Measurements from ENCODE around the gene ULK4.
"Not testable (repeated sequence)": the region's sequence is repeated elsewhere in the genome, so short reads cannot be mapped to it uniquely, and the experiment has no call there.

Gene ULK4

GRCh38 chr3:41683666-41684350 is 278.1 kb downstream of the ULK4 start:
- peak; percentile 64 for DNase-seq

GRCh38 chr3:41682996-41683395 is 278.9 kb downstream of the ULK4 start:
- peak; percentile 90 for DNase-seq

GRCh38 chr3:41682382-41682781 is 279.5 kb downstream of the ULK4 start:
- DNase-seq, result peak; percentile 1

GRCh38 chr3:41681479-41681878 is 280.4 kb downstream of the ULK4 start:
- DNase-seq, result peak; percentile 96

- no peak for DNase-seq
Observed at GRCh38 chr3:41679374-41679773, 282.5 kb downstream of the ULK4 start.

GRCh38 chr3:41675102-41675501 is 286.8 kb downstream of the ULK4 start:
- DNase-seq, result not testable (repeated sequence)

DNA sequence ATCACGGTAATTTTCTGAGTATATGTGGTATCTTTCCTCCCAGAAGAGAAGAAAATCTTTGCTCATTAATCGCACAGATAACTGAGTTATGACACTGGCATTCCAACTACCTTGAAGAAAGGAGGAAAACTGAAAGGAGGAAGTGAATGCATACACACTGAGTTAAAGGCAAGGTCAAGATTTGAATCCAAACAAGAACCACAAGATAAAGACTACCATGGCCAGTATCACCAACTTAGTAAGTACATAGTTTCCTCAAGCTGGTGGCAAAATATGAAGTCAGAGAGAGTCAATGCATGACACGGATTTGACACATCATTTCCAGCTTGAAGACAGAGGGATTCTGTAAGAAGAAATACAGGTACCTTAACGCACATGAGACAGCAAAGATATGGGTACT is 287.5 kb downstream of the ULK4 start:
- DNase-seq, result peak; percentile 23

DNA sequence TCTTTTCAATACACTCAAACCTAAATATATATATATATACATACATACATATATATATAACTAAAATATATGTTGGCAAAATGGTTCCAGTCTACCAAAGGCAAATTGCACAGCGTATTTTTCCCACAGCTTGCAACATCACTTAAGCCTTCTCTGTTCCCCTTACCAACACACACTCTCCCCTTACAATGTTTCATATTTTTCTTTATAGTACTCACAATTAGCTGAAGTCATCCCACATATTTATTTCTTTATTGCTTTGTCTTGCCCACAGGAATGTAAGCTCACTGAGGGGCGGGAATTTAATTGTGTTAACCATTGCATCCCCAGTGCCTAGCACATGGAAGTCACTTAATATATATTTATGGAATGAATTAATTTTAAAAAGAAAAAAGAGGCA is 288.3 kb downstream of the ULK4 start:
- peak; percentile 64 for DNase-seq

GRCh38 chr3:41668379-41668778 is 293.5 kb downstream of the ULK4 start:
- no peak for DNase-seq

DNA sequence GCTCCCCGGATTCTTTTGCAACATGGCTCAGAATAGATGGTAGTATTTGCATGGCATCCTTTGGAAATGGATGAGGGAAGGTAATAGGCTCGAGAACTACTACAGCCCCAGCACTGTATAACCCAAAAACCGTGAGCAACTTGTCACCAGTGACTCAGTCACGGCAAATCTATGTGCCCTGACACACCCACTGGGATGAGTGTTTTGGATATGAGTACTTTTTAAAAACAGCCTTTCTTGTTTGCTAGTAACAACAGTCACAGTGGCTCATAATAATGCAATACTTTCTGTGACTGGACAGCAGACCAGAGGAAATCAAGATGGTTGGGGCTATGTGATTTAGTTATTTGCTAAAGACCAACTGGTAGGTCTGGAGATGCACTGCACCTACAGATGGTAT is 299.6 kb downstream of the ULK4 start:
- peak; percentile 30 for DNase-seq

DNA sequence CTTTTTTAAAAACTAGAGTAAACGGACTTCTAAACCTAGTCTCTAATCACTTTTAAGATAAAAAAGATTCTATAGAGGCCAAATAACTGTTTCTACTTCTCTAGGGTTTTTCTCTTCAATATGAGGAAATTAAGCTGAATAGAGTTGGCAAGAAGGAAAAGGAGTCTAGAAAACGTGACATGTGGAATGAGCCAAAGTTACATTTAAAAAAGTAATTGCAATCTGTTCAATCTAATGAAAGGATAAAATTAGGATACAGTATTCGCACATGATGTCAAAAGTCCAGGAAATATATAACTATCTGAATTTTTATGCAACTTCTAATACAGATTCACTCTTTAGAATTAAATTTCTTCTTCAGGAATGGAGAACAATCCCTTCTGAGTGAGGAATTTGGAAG is 300.1 kb downstream of the ULK4 start:
- no peak for DNase-seq

DNA sequence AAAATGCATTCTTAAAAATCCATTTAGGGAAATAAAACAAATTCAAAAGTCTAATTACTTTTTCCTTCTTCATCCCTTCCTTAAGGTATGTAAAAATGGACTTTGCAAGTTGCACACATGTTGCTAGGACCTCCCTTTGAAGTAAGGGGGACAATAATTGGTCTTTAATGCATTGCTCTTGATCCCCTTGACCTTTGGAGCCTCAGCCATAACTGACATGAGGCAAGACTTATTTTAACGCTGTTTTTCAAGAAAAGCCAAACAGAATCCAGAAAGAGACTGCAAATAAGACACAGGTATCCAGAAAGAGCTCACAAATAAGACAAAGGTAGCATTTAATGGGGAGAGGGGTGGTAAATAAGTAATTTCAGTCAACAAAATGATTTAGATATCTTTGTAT is 301.4 kb downstream of the ULK4 start:
- DNase-seq, result no peak

DNA sequence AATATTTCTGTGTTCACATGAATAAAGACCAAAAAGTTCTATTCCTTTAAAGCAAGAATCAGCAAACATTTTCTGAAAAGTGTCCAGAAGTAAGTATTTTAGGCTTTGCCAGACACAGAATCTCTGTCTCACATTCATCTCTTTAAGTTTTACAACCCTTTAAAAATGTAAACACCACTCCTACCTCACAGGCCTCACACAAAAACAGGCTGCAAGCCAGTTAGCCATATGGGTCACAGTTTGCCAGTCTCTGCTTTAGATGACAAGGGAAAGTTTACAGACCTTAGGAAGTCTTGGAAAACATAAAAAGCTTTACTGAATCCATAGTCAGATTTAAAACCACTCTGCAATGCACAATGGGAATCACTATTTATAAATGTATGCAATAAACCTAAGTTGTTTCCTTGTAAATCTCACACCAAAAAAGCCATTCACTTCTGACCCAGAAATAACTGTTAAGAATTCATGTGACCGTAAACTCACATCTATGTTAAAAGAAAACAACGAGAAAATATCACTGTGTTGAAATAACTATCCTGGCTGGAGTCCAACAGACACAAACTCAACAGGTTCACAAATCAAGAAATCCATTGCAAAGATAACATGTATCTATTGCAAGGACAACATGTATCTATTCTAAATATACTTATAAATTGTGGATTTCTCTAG is 308.2 kb downstream of the ULK4 start:
- DNase-seq, result no peak

GRCh38 chr3:41652931-41653330 is 309.0 kb downstream of the ULK4 start:
- peak; percentile 81 for DNase-seq

DNA sequence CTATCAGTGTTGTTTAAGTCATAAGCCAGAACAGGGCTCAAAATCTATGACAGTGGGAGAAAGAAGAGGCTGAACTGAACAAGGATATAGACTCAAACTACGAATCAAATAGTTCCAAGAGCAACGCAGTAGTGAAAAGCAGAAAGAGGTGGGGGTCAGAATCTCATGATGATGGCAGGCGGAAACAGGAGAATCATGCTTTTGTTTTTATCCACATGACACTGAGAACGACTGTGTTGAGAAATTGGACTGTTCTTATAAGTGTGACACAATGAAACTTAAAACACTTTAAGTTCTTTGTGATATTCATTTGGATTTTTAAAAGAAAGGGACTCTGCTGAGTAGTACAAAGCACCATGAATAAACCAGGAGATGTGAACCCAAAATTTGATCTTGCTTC is 309.4 kb downstream of the ULK4 start:
- DNase-seq, result no peak

GRCh38 chr3:41651718-41652117 is 310.2 kb downstream of the ULK4 start:
- no peak for DNase-seq

DNA sequence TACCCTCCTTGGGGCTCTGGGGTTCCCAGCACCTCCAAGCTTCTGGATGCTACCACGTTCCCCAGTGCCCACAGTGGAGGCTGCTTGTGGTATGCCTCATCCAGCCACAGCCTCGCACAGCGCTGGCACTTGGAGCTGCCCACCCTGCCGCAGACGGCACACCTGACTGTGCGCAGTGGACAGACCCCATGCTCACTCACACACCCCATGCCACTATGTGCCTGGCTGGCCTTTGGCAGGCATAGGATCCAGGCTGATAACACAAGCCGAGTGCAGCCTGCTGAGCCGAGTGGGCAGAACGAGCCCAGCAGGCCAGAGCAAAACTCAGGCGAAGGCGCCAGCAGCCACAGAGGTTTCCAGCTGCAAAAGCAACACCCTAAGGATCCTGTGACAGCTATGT is 311.5 kb downstream of the ULK4 start:
- DNase-seq, result no peak

DNA sequence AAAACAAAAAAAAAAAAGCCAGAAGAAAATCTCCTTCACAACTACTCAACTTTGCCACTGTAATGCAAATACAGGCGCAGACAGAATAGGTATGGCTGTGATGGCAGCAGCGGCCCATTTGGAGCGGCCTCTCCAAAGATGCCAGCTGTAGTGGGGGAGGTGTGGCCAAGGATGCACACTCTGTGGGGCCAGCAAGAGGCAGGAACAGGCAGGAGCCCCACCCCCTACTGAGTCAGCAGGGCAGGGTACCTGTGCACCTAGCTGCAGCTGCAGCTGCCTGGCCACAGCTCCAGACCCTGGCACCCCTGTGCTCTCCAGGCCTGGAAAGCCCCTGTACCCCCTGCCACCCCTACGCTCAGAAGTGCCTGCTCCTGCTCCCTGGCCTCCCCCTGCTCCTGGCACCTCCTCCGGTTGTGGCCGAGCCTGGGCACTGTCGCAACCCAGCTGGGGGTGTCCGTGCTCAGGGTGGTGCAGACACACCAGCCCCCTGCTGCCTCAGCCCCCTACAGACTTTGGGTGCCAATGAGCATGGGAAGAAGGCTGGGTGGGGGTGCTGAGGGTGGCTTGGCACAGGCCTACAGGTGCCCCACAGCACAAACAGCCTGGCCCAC is 312.7 kb downstream of the ULK4 start:
- DNase-seq, result no peak

- DNase-seq, result not testable (repeated sequence)
Observed at GRCh38 chr3:41647730-41648129, 314.2 kb downstream of the ULK4 start.

GRCh38 chr3:41640076-41640475 is 321.8 kb downstream of the ULK4 start:
- no peak for DNase-seq

- DNase-seq, result peak; percentile 1
Observed at GRCh38 chr3:41638381-41638780, 323.5 kb downstream of the ULK4 start.

DNA sequence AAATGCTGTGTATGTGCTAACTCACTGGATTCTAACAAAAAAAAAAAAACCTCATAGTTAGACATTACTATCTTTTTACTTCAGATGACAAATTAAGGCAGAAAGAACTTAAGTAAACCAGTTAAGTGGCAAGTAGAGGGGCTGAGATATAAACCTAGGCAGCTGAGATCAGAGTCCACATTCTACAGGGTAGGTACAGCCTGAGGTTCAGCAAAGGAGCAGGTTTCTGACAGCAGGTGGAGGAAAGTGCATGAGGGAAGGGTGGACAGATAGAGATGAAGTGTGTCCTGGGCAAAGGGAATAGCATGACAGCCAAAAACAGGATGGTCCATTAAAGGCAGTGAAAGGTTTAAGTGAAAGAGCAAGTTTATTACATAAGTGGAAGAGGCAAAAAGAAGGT is 329.2 kb downstream of the ULK4 start:
- no peak for DNase-seq

GRCh38 chr3:41630708-41631107 is 331.2 kb downstream of the ULK4 start:
- DNase-seq, result no peak

- DNase-seq, result no peak
Observed at GRCh38 chr3:41629986-41630385, 331.9 kb downstream of the ULK4 start.

Data from EL (cell line).